Hepatocyte (in vitro differentiated cells): Measurements from ENCODE around the gene NPTXR.

Experiments
- CTCF ChIP-seq: fragments of 200-600 bp; sonication (generic); IDR thresholded peaks from 2 replicates; pipeline ENCODE4 v1.5.1; 2016; ENCODE audit warnings: antibody characterized with exemption, mild to moderate bottlenecking; ENCODE audit not compliant: poor library complexity
- EZH2phosphoT487 ChIP-seq: fragments of 200-600 bp; sonication (generic); IDR thresholded peaks from one replicate; pipeline ENCODE4 v1.6.1; 2018; ENCODE audit warnings: antibody characterized with exemption, mild to moderate bottlenecking, low read depth, moderate library complexity; ENCODE audit not compliant: unreplicated experiment, severe bottlenecking

- TF ChIP-seq EZH2phosphoT487 (no peak), CTCF (no peak)
These were observed 22.2 kb upstream of the NPTXR start for GRCh38 chr22:38866024-38866398.
